ENCODE results near the gene SP9.

The SP9 gene

GRCh38 chr2:174334781-174335251 lies at the start of gene SP9:
Gene SP9, plus strand, starts transcription at chr2:174334954. Its CDS starts 139 bp downstream, at chr2:174335093.
- DNase-seq (ENCODE audit: low spot score) = no peak

GRCh38 chr2:174286172-174286571 lies 48.6 kb upstream of the SP9 start:
- DNase-seq (ENCODE audit: low spot score) = no peak

- no peak for DNase-seq (ENCODE audit: low spot score)
Observed at GRCh38 chr2:174292908-174293307, 41.8 kb upstream of the SP9 start.

GRCh38 chr2:174300114-174300513 lies 34.6 kb upstream of the SP9 start:
- DNase-seq (ENCODE audit: low spot score) = no peak

GRCh38 chr2:174312581-174313234 lies 22.0 kb upstream of the SP9 start:
- peak; percentile 15 for DNase-seq (ENCODE audit: low spot score)

GRCh38 chr2:174322149-174322548 lies 12.6 kb upstream of the SP9 start:
- no peak for DNase-seq (ENCODE audit: low spot score)

GRCh38 chr2:174322746-174323145 lies 12.0 kb upstream of the SP9 start:
- no peak for DNase-seq (ENCODE audit: low spot score)

GRCh38 chr2:174324530-174324929 lies 10.2 kb upstream of the SP9 start:
- DNase-seq (ENCODE audit: low spot score) = no peak

GRCh38 chr2:174325373-174326160 lies 9.2 kb upstream of the SP9 start:
- DNase-seq (ENCODE audit: low spot score) = no peak

GRCh38 chr2:174326161-174327020 lies 8.4 kb upstream of the SP9 start:
- DNase-seq (ENCODE audit: low spot score) = no peak

- DNase-seq (ENCODE audit: low spot score) = no peak
Observed at GRCh38 chr2:174327021-174327840, 7.5 kb upstream of the SP9 start.

GRCh38 chr2:174327841-174328113 lies 7.0 kb upstream of the SP9 start:
- DNase-seq (ENCODE audit: low spot score) = no peak

GRCh38 chr2:174328114-174328960 lies 6.4 kb upstream of the SP9 start:
- DNase-seq (ENCODE audit: low spot score) = no peak

- DNase-seq (ENCODE audit: low spot score) = no peak
Observed at GRCh38 chr2:174328961-174329715, 5.6 kb upstream of the SP9 start.

- DNase-seq (ENCODE audit: low spot score) = no peak
Observed at GRCh38 chr2:174330945-174331594, 3.7 kb upstream of the SP9 start.

- DNase-seq (ENCODE audit: low spot score) = no peak
Observed at GRCh38 chr2:174331595-174332216, 3.0 kb upstream of the SP9 start.

- no peak for DNase-seq (ENCODE audit: low spot score)
Observed at GRCh38 chr2:174332217-174332963, 2.4 kb upstream of the SP9 start.

GRCh38 chr2:174333017-174333371 lies 1.8 kb upstream of the SP9 start:
- DNase-seq (ENCODE audit: low spot score) = no peak
